Measurements from ENCODE around the gene CD1B.
"Not testable (repeated sequence)": the region's sequence is repeated elsewhere in the genome, so short reads cannot be mapped to it uniquely, and the experiment has no call there.

CD1B gene

GRCh38 chr1:158331481-158332150 is at the start of gene CD1B:
Gene CD1B, minus strand, starts transcription at chr1:158331531. Its CDS starts 108 bp downstream, at chr1:158331423.
- DNase-seq, result no peak

GRCh38 chr1:158374860-158375259 is 43.5 kb upstream of the CD1B start:
- no peak for DNase-seq

GRCh38 chr1:158374101-158374500 is 42.8 kb upstream of the CD1B start:
- DNase-seq, result not testable (repeated sequence)

- DNase-seq, result no peak
Measured at GRCh38 chr1:158371188-158371953, 40.0 kb upstream of the CD1B start.

- no peak for DNase-seq
Measured at GRCh38 chr1:158366783-158367182, 35.5 kb upstream of the CD1B start.

GRCh38 chr1:158362941-158363340 is 31.6 kb upstream of the CD1B start:
- no peak for DNase-seq

- DNase-seq, result no peak
Measured at GRCh38 chr1:158362482-158362881, 31.2 kb upstream of the CD1B start.

- DNase-seq, result no peak
Measured at GRCh38 chr1:158357441-158357840, 26.1 kb upstream of the CD1B start.

- no peak for DNase-seq
Measured at GRCh38 chr1:158356616-158357015, 25.3 kb upstream of the CD1B start.

- DNase-seq, result no peak
Measured at GRCh38 chr1:158355773-158356285, 24.5 kb upstream of the CD1B start.

- no peak for DNase-seq
Measured at GRCh38 chr1:158354255-158354654, 22.9 kb upstream of the CD1B start.

GRCh38 chr1:158353303-158354075 is 22.2 kb upstream of the CD1B start, which contains the start of gene CD1E:
Gene CD1E, plus strand, starts transcription at chr1:158353894. Its CDS starts 95 bp downstream, at chr1:158353989.
- DNase-seq, result no peak

GRCh38 chr1:158348946-158349345 is 17.6 kb upstream of the CD1B start:
- DNase-seq, result not testable (repeated sequence)

GRCh38 chr1:158336413-158336812 is 5.1 kb upstream of the CD1B start:
- not testable (repeated sequence) for DNase-seq

GRCh38 chr1:158335213-158335532 is 3.8 kb upstream of the CD1B start:
- no peak for DNase-seq

- DNase-seq, result no peak
Measured at GRCh38 chr1:158334526-158335212, 3.3 kb upstream of the CD1B start.

- DNase-seq, result no peak
Measured at GRCh38 chr1:158333405-158334155, 2.2 kb upstream of the CD1B start.

- DNase-seq, result no peak
Measured at GRCh38 chr1:158331106-158331425, 265 bp downstream of the CD1B start.

- DNase-seq, result no peak
Measured at GRCh38 chr1:158330391-158331105, 783 bp downstream of the CD1B start.

GRCh38 chr1:158329733-158330132 is 1.6 kb downstream of the CD1B start:
- no peak for DNase-seq

- no peak for DNase-seq
Measured at GRCh38 chr1:158329300-158329699, 2.0 kb downstream of the CD1B start.

- DNase-seq, result no peak
Measured at GRCh38 chr1:158328426-158328825, 2.9 kb downstream of the CD1B start.
